Thyroid gland (tissue), 4 donors: ENCODE measurements around the gene SPI1.

Experiments
- POLR2A ChIP-seq, 2 donors: fragments of 450-650 bp; IDR thresholded peaks; one replicate each; pipeline ENCODE4 v1.6.1; 2017; ENCODE audit warnings: antibody characterized with exemption in 2 of 2, mild to moderate bottlenecking in 2 of 2, moderate library complexity in 1 of 2
- TF ChIP-seq, protein P1 (sequence below), 6 experiments: fragments of 200-600 bp in 3 of 6; fragments of 450-650 bp in 3 of 6; sonication (generic) in 3 of 6; IDR thresholded peaks; one replicate each; pipeline ENCODE4 v1.5.1; 2016 to 2019; ENCODE audit warnings: antibody characterized with exemption in 6 of 6, mild to moderate bottlenecking in 2 of 6, inconsistent platforms in 1 of 6, moderate library complexity in 1 of 6

DNA sequence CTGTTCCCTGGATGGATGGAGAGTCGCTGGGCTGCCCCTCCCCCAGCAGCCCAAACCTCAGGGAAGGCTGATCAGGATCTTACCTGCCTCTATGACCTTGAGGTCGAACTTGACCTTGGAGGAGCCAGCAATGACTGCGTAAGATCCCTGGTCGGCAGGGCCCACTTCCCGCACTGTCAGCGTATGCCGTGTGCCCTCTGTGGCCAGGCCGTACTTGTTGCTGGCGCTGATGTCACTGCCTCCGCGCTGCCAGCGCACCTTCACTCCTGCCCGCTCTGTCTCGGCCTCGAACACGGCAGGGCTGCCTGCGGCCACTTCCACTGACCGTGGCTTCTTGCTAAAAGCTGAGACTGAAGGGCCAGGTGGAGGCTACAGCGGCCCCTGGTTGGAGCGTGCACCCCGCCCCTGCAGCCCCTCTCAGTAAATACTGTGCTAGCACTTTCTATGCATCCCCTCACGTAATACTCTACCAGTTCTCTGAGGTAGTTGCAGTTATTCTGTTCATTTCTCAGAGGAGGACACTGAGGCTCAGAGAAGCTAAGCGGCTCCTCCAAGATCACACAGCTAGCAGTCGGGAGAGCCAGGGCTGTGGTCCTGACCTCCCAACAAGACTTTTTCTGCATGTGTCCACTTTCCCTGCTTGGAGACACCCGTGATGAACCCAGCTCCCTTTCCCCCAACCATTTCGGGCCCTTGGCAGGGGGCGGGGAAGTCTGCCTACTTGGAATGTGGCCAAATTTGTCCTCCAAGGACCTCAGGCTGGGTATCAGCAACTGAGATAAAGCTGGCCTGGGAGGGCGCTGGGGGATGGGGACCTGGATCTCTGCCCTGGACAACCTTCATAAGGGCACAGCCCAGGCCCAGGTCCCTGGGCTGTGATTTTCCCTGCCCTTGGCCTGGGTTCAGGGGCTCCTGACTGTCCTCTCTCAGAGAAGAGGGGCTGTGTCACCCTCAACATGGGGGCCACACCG is 26.9 kb downstream of the SPI1 start:
- TF ChIP-seq, protein P1, sequence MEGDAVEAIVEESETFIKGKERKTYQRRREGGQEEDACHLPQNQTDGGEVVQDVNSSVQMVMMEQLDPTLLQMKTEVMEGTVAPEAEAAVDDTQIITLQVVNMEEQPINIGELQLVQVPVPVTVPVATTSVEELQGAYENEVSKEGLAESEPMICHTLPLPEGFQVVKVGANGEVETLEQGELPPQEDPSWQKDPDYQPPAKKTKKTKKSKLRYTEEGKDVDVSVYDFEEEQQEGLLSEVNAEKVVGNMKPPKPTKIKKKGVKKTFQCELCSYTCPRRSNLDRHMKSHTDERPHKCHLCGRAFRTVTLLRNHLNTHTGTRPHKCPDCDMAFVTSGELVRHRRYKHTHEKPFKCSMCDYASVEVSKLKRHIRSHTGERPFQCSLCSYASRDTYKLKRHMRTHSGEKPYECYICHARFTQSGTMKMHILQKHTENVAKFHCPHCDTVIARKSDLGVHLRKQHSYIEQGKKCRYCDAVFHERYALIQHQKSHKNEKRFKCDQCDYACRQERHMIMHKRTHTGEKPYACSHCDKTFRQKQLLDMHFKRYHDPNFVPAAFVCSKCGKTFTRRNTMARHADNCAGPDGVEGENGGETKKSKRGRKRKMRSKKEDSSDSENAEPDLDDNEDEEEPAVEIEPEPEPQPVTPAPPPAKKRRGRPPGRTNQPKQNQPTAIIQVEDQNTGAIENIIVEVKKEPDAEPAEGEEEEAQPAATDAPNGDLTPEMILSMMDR (IDR thresholded peaks at IDR 0.05) = no peak
- TF ChIP-seq POLR2A (IDR thresholded peaks at IDR 0.05) = no peak
